HFF-Myc (cell line): ENCODE measurements around the gene RNLS.
"Not testable (repeated sequence)": the region's sequence is repeated elsewhere in the genome, so short reads cannot be mapped to it uniquely, and the experiment has no call there.

Experiments
- DNase-seq: peaks from one replicate; pipeline ENCODE4 v3.0.0-alpha.2; 2011; ENCODE audit warnings: low read depth; ENCODE audit errors: extremely low read depth
- H3K4me3 ChIP-seq: replicated peaks from 2 replicates; pipeline ENCODE4 v1.5.1; 2011; ENCODE audit warnings: low read depth, mild to moderate bottlenecking, control low read depth, low read length
- TF ChIP-seq, protein P1 (sequence below): IDR thresholded peaks from 2 replicates; pipeline ENCODE4 v1.5.1; 2012; ENCODE audit warnings: mild to moderate bottlenecking, low read depth, low read length, control low read depth; ENCODE audit errors: missing control alignments

RNLS gene

DNA sequence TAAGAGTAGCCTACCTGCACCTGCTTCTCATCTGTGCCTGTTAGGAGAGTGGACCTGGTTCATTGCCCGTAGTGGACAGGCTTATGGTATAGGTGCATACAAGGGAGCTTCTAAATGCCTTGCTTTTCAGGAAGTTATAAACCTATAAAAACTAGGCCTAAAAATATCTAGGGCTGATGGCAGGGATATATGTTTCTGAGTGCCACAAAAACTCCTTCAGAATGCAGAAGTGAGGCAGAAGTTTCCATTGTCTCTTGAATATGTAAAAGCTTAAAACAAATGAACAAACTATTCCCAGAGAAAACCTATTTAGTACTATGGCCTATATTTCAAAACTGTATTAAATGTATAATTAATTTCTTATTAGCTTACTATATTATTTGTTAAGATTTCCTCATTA, 91.8 kb downstream of the RNLS start:
- no peak overlapping the region for H3K4me3 ChIP-seq
- no peak for DNase-seq

DNA sequence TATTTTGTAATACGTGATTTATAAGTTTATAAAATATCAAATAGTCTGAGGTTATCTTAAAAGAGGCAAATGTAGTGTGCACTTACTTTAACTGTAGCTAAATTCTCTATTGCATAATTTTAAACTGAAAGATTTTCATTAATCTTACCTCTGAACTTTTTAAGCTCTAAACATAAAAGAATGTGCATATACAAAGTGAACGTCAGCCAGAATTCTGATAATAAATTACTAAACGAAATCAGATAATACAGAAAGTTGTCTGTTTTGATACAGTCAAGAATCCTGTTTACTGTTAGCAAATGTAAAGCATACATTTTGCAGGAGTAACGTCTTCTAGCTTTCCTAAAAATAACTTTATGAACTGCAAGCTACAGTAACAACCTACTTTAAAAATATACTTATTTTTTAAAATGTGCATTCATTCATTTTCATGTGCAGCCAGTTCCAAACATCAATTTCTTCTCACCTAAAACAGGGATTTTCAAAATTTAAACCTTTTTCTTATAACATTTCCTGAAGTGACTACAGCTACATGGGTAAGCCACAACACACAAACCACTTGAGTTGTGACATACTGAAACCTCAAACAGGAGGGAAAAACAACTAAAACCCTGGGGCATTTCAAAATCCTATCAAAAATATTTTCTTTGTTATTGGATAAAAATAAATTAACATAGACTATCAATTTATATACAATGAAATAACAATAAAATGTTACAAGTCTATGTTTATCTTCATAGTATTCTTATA, 92.7 kb downstream of the RNLS start:
- H3K4me3 ChIP-seq, result no peak overlapping the region
- TF ChIP-seq, protein P1, sequence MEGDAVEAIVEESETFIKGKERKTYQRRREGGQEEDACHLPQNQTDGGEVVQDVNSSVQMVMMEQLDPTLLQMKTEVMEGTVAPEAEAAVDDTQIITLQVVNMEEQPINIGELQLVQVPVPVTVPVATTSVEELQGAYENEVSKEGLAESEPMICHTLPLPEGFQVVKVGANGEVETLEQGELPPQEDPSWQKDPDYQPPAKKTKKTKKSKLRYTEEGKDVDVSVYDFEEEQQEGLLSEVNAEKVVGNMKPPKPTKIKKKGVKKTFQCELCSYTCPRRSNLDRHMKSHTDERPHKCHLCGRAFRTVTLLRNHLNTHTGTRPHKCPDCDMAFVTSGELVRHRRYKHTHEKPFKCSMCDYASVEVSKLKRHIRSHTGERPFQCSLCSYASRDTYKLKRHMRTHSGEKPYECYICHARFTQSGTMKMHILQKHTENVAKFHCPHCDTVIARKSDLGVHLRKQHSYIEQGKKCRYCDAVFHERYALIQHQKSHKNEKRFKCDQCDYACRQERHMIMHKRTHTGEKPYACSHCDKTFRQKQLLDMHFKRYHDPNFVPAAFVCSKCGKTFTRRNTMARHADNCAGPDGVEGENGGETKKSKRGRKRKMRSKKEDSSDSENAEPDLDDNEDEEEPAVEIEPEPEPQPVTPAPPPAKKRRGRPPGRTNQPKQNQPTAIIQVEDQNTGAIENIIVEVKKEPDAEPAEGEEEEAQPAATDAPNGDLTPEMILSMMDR, result no peak
- no peak for DNase-seq

More for the DNA sequence above, 91.8 kb downstream of the RNLS start:
- TF ChIP-seq, protein P1, result no peak

DNA sequence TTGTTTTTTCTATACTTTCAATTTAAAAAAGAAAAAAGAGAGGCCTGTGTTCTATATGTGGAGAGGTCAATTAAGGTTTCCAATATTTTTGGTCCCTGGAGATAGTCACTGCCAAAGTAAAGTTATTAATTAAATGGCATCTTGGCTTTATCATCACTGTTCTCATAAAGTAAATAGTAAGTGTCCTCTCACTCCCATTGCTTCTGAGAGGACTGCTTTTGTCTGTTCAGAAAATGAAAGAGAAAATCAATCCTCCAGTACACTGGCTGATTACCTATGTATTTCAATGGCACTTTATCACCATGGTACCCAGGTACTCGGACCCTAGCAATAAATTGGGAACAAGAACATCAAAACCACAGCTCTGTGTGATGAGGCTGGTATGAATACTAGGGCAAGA, 94.0 kb downstream of the RNLS start:
- TF ChIP-seq, protein P1, result no peak
- H3K4me3 ChIP-seq, result no peak overlapping the region
- DNase-seq, result no peak

DNA sequence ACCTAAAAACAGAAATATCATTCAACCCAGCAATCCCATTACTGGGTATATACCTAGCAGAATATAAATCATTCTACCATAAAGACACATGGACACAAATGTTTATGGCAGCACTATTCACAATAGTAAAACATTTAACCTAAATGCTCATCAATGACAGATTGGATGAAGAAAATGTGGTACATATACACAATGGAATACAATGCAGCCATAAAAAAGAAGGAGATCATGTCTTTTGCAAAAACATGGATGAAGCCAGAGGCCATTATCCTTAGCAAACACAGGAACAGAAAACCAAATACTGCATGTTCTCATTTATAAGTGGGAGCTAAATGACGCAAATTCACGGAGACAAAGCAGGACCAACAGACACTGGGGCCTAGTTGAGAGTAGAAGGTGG, 96.3 kb downstream of the RNLS start:
- not testable (repeated sequence) for H3K4me3 ChIP-seq, DNase-seq

DNA sequence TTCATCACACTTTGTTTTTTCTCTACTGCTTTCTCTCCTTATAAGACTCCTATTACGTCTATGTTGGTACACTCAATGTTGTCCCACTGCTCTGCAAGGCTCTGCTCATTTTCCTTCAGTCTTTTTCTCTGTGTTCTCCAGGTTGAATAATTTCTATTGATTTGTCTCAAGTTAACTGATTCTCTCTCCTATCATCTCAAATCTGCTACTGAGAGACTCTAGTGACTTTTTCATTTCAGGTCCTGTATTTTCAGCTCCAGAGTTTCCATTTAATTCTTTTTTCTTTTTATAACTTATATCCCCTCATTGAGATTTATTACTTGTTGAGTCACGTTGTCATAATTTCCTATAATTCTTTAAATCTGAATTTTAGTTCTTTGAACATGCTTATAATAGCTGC, 100.9 kb downstream of the RNLS start:
- DNase-seq, result no peak
- TF ChIP-seq, protein P1, result no peak
- no peak overlapping the region for H3K4me3 ChIP-seq

DNA sequence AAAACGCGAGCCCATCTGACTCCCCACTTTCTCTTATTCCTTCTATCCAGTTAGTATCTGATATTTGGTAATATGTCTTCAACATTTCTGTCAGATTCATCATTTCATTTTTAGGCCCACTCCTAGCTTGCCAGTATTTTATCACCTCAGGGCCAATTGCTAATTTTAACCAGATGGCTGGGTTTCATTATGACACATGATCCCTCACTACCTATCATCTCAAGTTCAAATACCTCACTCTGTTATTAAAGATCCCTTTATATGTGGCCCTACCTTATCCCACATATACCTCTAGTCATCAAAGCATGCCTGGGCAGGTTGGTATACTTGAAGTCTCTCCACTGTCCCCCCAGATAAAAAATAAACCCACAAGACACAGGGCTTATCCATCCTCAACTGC, 104.9 kb downstream of the RNLS start:
- TF ChIP-seq, protein P1, result no peak
- DNase-seq, result no peak

DNA sequence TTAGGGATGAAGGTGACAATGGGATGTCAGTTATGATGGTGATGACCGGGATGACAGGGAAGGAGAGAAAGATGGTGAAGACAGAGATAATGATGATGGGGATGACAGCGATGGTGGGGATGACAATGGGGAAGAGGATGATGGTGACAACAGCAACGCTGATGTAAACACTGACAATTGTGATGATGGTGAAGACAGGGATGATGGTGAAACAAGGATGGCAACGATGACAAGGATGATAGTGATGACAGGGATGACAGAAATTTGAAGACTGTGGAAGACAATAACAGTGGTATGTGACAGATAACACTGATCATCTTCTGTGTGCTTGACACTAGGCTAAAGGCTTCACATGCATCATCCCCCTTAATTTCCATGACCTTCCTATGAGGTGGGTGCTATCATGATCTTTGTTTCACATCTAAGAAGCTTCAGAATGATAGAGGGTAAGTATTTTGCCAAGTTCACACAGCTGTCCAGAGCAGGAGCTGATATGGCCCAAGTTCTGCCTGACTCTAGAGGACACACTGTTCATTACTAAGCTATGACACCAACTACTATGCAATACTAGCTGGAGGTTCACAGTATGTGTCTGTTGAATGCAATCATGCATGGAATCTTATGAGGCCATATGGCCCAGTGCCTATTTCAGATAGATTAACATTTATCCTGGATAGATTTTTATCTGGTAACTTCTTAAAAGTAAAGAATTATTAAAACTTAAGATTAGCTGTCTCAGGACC, 105.6 kb downstream of the RNLS start:
- DNase-seq, result no peak
- no peak overlapping the region for H3K4me3 ChIP-seq
- TF ChIP-seq, protein P1, result no peak

More for the DNA sequence above, 104.9 kb downstream of the RNLS start:
- no peak overlapping the region for H3K4me3 ChIP-seq
